Esophagus (tissue), 2 donors: Measurements from ENCODE around the gene CPVL. TPM values are rescaled to one million over a fixed set of nuclear protein-coding genes. Genes with fewer than 3 reads are reported as not detected.

Experiments used
- polyA plus RNA-seq, 2 donors: library from polyadenylated mRNA; stranded (reverse); fragments of 200-250 nt; gene quantifications; one replicate each; pipeline ENCODE4 v1.2.3, GENCODE V29; 2013
- donor health status: healthy with polysubstance abuse.
- donor health status: Bipolar disorder and iron deficiency.

CPVL gene
- polyA plus RNA-seq, 2 donors, result 4.6 to 9.5 TPM

Other genes starting within 250 kb of the CPVL start
- gene TRIL, start 188.2 kb downstream of the CPVL start, polyA plus RNA-seq, result 1 to 10 TPM in 1 of 2 donors, under 1 TPM in 1; 0.55 to 1.2 TPM
- 1 to 10 TPM in 1 of 2 donors, under 1 TPM in 1; 0.92 to 1.5 TPM for gene CHN2, start 48.2 kb upstream of the CPVL start, polyA plus RNA-seq